DMS53 treated with DMSO at 0.1 percent for 48 hours (cell line): ENCODE data around the gene ADORA1.
A peak's percentile ranks its signal among the peaks of the same experiment; 100 is the strongest.

Experiments used
- DNase-seq: peaks from one replicate; lab custom pipeline; 2025; ENCODE audit not compliant: unreplicated experiment; lab: John Stamatoyannopoulos, UW

Gene ADORA1

DNA sequence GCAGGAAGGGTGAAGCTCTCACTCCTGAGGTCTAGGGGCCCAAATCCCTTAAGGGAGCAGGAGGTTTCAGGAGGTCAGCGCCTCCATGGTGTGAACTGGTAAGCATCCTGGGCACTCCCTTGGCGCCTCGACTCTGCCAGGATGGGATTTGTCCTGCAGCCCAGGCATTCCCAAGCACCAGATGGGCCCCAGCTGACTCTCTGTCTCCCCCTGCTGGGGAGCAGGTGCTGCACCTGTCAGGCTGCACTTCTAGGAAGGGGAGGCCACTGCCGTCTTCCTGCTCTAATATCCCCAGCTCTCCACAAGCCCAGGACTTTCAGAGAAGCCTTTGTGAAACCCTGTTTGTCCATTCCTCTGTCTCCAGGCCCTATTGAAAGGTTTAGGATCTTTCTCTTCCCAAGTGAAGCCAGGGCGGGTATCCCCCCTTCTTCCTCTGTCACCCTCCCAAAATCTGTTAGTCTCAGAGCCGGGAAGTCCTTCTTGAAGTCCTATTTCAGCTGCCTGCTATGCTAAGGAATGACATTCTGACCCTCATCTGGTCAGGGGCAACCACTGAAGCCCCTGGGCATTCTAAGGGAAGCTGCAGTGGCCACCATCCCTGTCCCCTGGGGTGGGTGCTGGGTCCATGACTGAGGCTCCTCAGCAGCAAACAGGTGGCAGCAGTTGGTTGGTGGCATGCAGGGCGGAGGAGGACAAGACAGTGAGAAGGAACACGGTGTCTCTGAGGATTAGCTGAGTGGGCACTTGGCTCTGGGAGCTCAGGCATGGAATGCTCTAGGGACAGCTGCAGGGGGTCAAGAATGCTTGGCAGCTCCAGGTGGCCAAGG lies 44.9 kb downstream of the ADORA1 start:
- peak; percentile 63 for DNase-seq

DNA sequence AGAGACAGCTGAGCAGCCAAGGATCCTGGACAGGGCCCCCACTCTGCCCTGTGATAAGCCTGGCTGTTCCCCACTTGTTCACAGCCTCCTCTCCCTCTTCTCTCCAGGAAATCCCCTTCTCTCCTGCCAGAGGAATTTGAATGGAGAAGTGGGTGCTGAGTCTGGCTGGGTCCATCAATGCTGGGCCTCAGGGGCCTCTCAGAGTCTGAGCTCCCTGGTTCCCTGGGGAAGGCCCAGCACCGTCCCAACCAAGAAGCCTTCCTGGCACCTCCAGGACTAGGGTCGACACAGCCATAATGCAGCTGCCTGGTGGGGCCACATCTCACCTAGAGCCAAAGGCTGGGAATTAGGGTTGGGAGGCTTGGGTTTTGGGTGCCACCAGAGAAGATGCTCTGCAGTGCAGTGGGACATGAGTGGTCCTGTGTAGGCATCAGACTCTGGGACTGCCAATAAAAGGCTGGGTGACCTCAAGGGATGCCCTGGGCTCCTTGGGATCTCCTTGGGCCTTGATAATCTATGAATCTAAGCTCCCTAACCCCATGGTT lies 45.6 kb downstream of the ADORA1 start:
- no peak for DNase-seq

DNA sequence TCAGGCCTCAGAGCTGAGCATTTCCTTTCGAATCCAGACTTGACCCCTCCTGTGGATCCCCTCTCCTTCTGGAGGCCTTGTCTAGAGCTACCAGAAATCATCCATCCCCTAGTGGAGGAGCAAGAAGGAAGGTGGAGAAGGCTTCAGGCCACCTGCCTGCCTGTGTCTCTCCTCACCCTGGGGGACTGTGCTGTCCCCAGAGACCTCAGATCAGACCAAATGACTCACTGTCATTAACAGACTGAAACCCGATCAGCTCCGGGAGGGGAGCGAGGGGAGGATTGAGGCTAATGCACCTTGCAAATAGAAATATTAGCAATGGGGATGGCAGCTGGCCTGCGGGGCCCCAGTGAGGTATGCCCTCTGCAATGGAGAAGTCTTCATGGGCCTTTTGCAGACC lies 46.0 kb downstream of the ADORA1 start:
- no peak for DNase-seq

DNA sequence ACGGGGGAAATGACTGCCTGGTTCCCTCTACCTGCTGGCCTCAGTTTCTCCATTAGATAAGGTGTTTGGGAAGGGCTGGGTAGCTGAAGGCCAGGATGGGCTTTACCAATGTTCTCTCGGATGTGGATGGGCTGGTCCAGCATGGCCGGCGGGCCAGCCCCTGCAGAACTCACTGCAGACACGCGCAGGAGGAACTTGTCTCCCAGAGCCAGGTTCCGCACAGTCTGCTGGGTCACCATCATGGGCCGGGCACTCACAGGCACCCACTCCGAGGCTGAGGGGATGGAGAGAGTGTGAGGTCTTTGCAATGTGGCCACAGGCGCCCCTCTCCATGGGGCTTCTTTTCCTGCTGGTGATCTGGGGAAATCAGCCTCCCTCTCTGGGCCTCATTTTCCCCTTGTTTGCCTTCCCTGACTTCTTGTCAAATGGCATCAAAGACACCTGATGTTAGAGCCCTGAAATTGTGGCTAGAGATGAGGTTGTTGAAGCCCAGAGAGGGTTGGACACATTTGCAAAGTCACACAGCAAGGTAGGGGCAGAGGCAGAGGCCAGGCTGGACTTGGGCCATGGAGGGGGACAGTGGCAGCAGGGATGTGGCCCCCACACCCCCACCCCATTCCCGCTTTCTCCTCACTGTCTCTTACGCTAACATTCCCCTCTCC lies 46.9 kb downstream of the ADORA1 start:
- DNase-seq: no peak

DNA sequence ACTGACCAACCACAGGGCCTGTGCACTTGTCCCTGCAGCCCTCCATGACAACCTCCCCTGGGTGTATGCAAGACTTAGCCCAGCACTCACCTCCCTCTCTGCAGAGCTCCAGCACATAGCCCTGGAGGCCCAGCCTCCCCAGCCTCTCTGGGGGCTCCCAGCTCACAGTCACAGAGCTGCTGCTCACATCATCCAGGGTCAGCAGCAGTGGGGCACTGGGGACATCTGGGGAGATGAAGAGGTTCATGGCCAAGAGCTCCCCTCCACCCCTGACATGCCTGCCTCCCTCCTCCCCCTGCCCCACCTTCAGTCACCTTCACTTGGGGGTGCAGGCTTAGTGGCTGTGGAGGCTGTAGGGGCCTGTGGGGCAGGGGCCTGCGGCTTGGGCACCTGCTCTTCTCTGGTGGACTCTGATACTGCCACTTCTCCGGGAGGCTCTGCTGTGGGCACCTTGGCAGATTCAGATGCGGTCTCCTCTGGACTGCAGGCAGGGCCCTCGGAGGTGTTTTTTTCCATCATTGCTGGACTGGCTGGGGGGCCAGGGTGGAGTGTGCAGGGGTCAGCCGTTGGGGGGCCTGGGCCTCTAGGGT lies 47.8 kb downstream of the ADORA1 start, which contains the start of gene MYBPH:
Gene MYBPH (minus strand): TSS at position 590 of the 590 bp plus-strand sequence. CDS start 71 bp downstream, at position 519.
- DNase-seq: no peak

DNA sequence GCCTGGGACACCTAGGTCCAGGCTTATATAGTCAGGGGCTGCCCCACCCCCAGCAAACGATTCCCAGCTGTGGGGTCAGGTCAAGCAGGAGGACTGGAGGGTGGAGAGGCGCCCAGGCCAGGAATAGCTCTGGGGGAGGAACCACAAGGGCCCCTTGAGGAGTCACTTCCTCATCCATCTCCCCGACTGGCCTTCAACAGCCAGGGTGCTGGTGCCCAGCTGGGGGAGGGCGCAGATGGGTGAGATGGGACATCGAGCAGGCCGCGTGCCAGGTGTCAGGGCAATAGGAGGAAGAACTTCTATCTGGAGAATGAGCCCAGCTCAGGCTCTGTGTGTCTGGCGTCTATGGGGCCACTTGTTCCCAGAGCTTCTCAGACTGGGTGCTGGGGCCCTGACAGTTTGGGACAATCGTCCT lies 48.3 kb downstream of the ADORA1 start:
- no peak for DNase-seq

DNA sequence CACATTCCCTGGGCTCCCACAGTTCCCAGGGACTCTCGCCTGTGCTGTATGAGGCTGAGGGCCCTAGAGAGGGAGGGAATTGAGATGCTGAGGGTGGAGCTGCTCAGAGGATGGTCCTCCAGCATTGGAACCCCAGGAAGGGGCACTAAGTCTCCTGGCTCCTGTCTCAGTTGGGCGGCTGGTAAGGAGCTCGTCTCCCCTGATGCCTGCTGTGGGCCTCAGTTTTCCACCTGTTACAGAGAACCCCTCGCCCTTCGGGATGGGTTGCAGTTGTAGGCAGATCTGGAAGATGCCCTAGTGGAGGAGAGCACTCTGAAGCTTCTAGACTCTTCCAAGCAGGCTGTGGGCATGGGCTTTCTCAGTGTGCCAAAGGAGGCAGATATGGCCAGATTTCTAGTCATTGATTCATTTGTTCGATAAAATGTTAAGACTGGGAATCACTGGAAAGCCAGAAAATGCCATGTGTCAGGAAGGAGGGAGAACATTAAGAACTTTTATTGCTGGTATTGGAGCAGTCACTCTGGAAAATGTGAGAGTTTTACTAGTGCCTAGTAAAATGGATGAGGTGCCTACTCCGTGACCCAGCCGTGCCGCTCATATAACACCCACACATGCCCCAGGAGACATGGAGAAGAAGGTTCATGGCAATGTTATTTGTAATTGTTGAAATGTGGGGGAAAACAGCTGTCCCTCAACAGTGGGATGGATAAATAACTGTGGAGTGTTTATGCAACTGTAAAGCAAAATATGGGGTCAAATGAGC lies 48.9 kb downstream of the ADORA1 start:
- no peak for DNase-seq

DNA sequence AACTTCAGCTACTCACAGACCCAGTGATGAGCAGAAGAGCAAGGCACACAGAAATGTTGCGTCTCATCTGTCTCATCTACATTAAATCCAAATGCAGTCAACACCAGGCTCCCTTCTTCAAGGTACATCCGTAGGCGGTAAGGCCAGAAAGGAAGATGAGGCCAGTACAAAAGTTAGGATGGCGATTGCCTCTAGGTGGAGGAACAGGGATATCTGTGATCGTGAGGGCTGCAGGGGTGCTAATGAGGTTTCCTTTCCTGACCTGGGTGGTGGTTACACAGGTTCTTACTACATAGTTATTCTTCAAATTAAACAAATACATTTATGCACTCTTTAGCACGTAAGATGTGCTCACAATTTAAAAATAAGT lies 49.5 kb downstream of the ADORA1 start:
- no peak for DNase-seq

DNA sequence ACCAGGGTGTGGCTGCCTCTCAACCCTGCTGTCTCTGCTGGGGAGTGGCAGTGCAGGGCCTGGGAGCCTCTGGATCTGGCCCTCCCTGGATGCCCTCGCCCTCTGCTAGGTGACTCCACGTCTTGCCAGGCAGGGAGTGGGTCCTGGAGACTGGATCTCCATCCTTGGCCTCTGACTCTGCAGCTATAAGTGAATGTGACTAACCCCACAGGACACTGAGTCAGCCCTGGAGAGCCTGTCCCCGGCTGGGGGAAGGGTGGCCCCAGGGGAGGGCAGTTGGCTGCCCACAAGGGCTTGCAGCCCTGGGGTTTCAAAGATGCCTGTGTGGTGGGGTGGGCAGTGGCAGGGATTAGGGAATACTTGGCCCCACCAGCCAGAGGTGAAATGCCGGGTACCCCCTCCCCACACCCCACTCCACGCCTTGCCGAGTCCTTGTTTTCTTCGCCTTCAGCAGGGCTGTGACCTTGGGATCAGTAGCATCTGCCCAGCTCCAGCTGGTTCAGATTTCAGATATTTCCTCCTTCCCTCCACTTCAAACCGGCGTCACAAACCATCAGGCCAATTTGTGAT lies 50.0 kb downstream of the ADORA1 start:
- DNase-seq: no peak

DNA sequence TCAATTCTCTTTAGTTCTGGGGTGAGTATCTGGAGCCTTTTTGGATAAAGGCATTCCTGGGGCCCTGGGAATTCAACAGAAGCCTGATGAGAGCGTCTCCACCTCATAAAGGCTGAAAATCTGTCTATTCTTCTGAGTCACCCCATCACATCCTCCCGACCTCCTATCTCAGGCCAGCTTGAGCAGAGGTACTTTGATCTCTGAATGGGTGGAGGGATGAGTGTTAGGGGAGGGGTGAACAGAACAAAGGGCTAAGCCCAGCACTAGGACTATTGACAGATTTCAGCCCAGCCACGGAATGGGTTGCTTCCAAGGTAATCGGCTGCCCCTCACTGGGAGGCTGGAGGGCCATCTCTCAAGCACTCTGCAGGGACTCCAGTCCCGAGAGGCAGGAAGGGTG lies 50.6 kb downstream of the ADORA1 start:
- no peak for DNase-seq

DNA sequence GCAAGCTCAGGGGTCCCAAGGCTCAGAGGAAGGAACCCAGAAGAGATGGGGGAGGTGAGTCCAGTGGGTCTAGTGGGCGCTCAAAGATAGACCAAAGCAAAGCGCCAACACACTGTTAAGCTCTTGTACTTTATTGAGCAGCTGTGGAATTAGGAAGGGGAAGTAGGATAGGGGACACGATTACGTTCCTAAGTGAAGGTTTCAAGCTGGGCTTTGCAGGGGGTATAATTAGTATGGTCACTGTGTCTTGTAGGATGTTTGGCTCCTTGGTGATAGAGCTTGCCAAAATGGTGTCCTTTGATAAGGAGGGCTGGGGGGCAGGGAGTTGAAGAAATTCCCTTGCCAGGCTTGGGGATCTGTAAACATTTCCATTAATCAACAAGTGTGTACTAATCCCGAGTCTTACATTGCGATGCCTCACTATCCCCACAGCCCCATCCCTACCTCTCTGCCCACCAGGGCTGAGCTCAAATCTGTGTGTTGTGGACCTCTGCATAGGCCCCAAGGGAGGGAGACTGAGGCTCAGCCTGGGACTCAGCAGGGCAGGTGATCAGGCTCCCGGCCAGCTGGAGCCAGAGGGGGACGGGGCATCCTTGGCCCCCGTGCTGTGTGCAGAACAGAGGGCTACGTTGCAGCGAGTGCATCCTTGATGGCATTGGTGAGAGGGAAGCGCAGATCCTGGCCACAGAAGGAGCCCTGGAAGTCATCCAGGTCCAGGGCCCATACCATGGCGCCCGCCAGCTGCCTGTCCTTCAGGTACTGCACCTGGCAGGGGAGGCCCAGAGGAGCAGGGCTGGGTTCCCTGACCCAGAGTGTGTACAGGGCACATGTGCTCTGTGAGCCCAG lies 51.5 kb downstream of the ADORA1 start:
- DNase-seq: no peak

DNA sequence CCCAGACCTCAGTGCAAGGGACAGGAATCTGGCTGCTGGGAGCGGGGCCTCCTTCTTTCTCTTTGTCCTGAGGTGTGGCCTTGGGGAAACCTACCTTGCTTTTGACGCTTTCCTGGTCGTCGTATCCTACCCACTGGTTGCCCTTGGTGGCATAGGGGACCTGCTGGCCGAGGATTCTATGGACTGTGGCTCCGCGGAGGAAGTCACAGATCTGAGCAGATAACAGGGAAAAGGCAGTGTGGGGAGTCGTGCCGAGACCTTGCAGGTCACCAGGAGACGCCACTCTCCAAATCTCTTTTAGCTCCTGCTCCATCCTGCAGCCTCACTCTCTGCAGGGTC lies 52.1 kb downstream of the ADORA1 start:
- DNase-seq: no peak

DNA sequence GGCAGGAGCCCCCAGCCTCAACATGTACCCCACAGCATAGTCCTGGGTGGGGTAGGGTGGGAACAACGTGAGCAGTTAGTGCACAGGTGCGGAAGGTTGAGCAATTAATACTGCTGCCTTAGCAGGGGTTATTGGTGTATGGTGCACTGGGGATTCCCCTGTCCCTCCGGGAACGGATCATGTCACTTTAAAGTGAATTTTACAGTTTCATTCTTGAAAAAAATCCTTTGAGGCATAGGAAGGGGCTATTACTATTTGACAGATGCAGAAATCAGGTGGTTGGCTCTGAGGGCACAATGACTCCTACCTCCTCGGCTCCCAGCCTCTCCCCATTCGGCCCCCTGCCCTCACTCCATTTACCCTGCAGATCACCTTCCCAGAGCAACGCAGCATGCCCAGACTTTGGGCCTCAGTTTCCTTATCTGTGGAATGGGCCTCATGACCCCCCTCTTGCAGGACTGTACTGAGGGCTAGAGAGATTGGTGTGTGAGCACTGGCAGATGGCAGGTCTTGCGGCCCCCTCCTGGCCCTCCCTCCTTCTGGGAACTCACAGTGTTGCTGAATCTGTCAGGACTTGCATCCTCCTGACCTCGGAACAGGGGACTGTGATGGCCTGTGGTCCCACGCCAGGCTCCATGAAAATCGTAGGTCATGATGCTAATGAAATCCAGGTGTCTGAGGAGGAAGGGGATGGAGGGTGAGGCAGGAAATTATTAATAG lies 53.2 kb downstream of the ADORA1 start:
- no peak for DNase-seq

DNA sequence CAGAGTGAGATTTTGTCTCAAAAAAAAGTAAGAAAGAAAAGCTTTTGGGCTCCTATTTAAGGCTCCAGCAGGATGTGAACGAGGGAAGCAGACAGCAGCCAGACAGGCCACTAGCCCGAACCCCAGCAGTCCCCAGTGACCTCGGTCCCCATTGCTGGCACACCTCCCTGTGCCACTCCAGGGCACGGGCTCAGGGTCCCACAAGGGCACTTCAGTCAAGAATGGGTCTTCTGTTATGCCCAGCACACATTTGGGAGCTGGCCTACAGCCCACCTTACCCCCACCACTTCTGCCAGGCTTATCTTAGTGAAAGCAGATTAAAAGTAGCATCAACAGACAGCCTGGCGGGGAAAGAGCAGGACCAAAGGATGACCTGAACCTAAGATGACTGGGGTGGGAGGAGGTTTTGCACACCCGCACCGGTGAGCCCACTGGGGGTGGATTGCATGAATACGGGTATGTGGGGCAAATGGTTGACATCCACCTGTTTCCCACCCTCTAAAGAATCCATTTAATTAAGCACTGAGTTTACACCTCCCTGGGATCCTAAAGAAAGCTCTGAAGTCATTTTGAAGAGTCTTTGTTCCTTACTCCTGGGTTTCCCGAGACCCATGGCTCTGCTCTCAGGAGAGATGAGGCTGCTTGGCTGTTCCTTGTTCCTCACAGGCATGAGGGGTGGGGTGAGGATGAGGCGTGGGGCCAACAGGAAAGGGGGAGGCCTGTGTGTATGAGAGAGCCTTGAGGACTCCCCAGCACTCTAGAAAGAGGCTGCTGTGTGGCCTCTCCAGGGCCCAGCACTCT lies 54.3 kb downstream of the ADORA1 start:
- no peak for DNase-seq

DNA sequence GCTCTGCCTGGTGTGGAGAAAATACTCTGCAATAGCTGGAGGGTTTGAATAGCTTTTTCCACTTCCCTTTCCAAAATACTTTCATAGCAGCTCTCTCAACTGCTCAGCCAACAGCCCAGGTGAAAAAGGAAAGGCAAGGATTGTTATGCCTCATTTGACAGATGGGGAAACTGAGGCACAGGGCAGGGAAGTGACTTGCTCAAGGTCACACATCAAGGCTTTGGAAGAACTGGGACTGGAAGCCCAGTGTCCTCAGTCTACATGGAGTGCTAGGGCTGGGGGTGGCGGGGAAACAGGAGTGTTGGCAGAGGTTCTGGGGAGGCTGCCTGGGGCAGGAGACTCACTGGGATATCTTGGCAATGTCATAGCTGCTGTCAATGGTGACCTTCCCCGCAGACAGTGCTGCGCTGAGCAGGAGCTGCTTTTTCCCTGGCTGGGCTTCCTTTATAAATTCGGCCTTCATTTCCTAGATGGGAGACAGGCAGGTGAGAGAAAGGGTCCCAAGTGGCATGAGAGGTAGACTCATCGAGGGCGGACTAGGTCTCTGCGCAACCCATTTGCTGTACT lies 54.9 kb downstream of the ADORA1 start:
- DNase-seq: no peak

DNA sequence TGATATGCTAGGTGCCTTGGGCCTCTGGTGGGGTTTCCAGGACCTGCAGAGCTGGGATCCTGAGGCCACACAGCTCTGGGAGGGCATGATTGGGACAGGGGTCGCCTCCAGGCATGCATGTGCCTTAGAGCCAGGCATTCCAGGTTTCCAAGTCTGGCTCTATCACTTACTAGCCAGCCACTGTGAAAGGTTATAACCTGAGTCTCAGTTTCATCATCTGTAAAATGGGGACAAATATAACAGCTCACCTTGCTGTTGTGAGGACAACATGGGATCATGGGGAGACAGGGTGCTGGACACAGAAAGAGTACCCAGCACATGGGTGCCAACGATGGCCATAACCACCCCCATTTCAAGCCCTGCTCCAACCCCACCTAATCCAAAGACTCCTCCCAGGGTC lies 56.3 kb downstream of the ADORA1 start:
- no peak for DNase-seq

DNA sequence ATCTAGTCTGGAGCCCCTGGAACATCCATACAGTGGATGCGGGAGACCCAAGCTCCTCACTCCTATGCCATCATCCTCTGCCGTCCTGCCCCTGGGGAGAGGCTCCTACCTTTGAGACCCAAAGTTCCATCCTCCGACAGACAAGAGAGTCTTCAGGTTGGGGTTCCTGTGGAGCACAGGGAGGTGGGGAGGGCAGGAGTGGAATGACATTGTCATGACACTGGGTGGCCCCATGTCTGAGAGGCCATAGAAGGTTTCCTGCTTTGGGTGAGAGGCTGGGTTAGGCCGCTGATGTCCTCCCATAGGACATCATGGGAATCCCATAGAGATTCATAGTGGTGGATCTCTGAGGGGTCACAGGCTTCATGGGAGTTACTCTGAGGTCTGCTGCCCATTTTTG lies 56.9 kb downstream of the ADORA1 start:
- no peak for DNase-seq

DNA sequence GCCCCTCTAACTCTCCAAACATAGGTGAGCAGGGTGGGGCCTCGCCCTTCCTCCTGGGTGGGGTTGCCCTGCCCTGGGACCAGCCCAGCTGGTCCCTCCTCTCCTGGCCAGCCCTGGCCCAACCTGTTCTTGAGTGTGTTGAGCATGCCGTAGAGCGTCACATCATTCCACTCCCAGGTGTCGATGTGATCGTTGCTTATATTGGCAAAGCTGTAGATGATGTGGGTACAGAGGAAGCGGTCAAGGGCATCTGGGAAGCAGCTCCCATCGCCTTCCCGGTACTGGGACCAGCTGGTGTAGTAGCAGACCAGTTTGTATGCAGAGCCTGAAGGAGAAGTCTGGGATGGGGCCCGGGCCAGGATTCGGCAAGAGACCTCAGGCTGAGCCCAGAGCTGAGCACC lies 57.5 kb downstream of the ADORA1 start:
- DNase-seq: no peak
